ENCODE measurements around the gene MYO1E.
A peak's percentile ranks its signal among the peaks of the same experiment; 100 is the strongest.

MYO1E gene

DNA sequence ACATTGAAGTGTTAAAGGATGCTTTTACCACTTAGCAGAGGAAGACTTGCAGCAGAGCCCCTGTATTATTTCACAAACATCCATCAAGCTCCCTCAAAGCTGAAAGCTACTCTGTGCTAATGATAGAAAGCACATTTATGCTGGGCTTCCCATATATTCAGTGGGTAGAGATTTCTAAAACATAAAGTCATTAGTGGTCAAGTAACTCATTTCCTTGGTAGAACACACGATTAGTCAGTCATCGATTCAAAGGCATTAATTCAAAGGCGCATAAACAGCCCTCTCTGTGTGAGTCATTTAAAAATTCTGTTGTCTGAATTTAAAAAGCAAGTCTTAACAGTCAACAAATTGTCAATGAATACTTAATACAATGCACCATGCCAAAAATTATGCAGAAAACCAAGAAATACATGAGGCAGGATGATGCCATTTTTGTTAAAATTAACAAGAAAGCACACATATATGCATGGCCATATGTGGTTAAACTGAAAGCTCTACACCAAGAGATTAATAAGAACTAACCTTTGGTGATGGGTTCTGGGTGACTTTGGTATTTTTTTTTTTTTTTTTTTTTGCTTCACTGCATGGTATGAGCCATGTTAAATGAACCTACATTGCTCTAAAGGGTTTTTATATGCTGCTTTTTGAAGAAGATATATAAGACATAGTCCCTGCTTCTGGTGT lies 104.4 kb downstream of the MYO1E start:
- no peak overlapping the region for H3K4me3 ChIP-seq (ENCODE audit: low read length)
- no peak for TF ChIP-seq CTCF (IDR thresholded peaks at IDR 0.05; ENCODE audit: insufficient read depth, low read depth, low read length, missing control alignments)
- DNase-seq (ENCODE audit: low read depth), result peak; percentile 72

GRCh38 chr15:59266028-59266427 lies 106.6 kb downstream of the MYO1E start:
- TF ChIP-seq CTCF (IDR thresholded peaks at IDR 0.05; ENCODE audit: insufficient read depth, low read depth, low read length, missing control alignments), result no peak

DNA sequence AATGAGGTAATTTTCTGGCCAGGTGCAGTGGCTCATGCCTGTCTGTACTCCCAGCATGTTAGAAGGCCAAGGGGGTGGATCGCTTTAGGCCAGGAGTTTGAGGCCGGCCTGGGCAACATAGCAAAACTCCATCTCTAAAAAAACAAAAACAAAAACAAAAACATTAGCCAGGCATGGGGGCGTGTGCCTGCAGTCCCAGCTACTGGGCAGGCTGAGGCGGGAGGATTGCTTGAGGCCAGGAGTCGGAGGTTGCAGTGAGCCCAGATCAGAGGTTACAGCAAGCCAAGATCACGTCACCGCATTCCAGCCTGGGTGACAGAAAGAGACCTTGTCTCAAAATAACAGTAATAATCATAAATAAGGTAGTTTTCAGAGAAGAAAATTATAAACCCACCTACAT lies 110.4 kb downstream of the MYO1E start:
- H3K4me3 ChIP-seq (ENCODE audit: low read length), result no peak overlapping the region
- no peak for DNase-seq (ENCODE audit: low read depth)
- no peak for TF ChIP-seq CTCF (IDR thresholded peaks at IDR 0.05; ENCODE audit: insufficient read depth, low read depth, low read length, missing control alignments)

More at GRCh38 chr15:59266028-59266427, 106.6 kb downstream of the MYO1E start:
- DNase-seq (ENCODE audit: low read depth), result no peak
- H3K4me3 ChIP-seq (ENCODE audit: low read length), result no peak overlapping the region

- no peak for TF ChIP-seq CTCF (IDR thresholded peaks at IDR 0.05; ENCODE audit: insufficient read depth, low read depth, low read length, missing control alignments)
- H3K4me3 ChIP-seq (ENCODE audit: low read length), result no peak overlapping the region
- DNase-seq (ENCODE audit: low read depth), result no peak
Observed at GRCh38 chr15:59260090-59260489, 112.6 kb downstream of the MYO1E start.

- DNase-seq (ENCODE audit: low read depth), result no peak
- no peak overlapping the region for H3K4me3 ChIP-seq (ENCODE audit: low read length)
- TF ChIP-seq CTCF (IDR thresholded peaks at IDR 0.05; ENCODE audit: insufficient read depth, low read depth, low read length, missing control alignments), result no peak
Observed at GRCh38 chr15:59259137-59259943, 113.3 kb downstream of the MYO1E start.

- no peak overlapping the region for H3K4me3 ChIP-seq (ENCODE audit: low read length)
- TF ChIP-seq CTCF (IDR thresholded peaks at IDR 0.05; ENCODE audit: insufficient read depth, low read depth, low read length, missing control alignments), result no peak
- DNase-seq (ENCODE audit: low read depth), result no peak
Observed at GRCh38 chr15:59258317-59258716, 114.4 kb downstream of the MYO1E start.

Measured in epithelial cell of esophagus (primary cell).